Esophagus (tissue), 2 donors: ENCODE measurements around the gene HTATIP2. TPM values are rescaled to one million over a fixed set of nuclear protein-coding genes. Genes with fewer than 3 reads are reported as not detected.

Experiments used
- H3K27ac ChIP-seq, 2 donors: one replicate each; pipeline ENCODE4 v1.5.1; 2013; ENCODE audit warnings: low read depth in 2 of 2, mild to moderate bottlenecking in 2 of 2, inconsistent platforms in 1 of 2, low read length in 1 of 2, moderate library complexity in 1 of 2
- H3K27me3 ChIP-seq, 2 donors: one replicate each; pipeline ENCODE4 v1.6.1; 2013; ENCODE audit warnings: low read length in 2 of 2, control low read depth in 1 of 2, mild to moderate bottlenecking in 1 of 2; ENCODE audit not compliant: insufficient read depth in 2 of 2, control insufficient read depth in 1 of 2
- H3K36me3 ChIP-seq, 2 donors: one replicate each; pipeline ENCODE4 v1.6.1; 2013; ENCODE audit warnings: low read length in 1 of 2; ENCODE audit not compliant: control insufficient read depth in 2 of 2, insufficient read depth in 2 of 2
- H3K4me1 ChIP-seq, 2 donors: one replicate each; pipeline ENCODE4 v1.6.1; 2013; ENCODE audit warnings: low read length in 1 of 2; ENCODE audit not compliant: control insufficient read depth in 2 of 2, insufficient read depth in 2 of 2
- H3K4me3 ChIP-seq, 2 donors: one replicate each; pipeline ENCODE4 v1.5.1; 2013; ENCODE audit warnings: low read length in 2 of 2, mild to moderate bottlenecking in 2 of 2, low read depth in 1 of 2, moderate library complexity in 1 of 2
- H3K9me3 ChIP-seq, 2 donors: one replicate each; pipeline ENCODE4 v1.6.1; 2013; ENCODE audit warnings: mild to moderate bottlenecking in 2 of 2, low read depth in 1 of 2, low read length in 1 of 2, moderate library complexity in 1 of 2; ENCODE audit not compliant: control insufficient read depth in 2 of 2, insufficient read depth in 1 of 2
- WGBS, 2 donors: extraction: QIAGEN DNeasy Blood & Tissue Kit; methylation state at CpG; one replicate each; pipeline ENCODE4 v1.1.7; 2013; 5-methylcytosine and 5-hydroxymethylcytosine counted together
- polyA plus RNA-seq, 2 donors: library from polyadenylated mRNA; stranded (reverse); fragments of 200-250 nt; gene quantifications; one replicate each; pipeline ENCODE4 v1.2.3, GENCODE V29; 2013
- donor health status: healthy with polysubstance abuse.
- donor health status: Bipolar disorder and iron deficiency.

HTATIP2 gene
- polyA plus RNA-seq, 2 donors = 23.3 to 41.6 TPM

DNA sequence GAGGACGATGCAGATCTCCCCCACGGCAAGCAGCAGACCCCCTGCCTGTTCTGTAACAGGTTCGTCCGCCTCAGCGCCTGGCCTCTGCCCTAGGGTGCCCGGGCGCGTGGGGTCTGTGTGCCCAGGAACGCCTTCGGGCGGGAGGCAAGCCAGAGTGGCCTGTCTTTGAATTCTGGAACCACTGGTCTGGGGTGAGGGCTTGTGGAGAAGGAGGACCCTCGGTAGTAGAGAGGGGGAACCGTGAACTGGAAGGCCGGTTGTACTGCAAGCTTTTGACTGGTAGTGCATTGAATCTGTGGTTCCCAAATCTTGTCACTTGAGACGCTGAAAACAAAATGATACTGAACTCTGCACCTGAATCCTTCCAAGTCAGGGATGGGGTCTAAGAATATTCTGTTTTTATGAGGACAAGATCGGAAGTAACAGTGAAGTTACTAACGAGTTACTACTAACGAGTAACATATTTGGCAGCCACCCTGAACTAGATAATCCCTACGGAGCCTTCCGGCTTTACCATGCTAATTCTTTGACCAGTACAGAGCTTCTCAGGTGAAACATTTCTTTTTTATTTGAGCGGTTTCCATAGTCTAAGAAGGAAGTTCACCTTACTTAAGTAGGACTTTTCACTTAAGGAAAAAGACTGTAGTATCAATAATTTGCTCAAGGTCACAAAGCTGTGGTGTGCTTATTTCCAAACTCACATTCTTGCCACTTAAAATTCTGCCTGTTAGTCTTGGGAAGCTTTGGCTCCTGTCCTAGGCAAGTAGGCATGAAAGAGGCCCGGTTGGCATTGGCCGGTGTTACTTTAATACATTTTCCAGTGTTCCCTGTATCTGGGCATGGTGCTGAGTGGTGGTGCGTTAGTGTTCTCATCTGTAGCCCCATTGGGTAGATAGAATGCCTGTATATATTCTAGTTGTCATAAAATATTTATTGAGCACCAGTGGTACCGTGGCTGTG, 24.9 kb downstream of the HTATIP2 start:
- no peaks in the 10 kb centered on the region for H3K9me3 ChIP-seq
- peak overlapping the region; percentile 89 to 98 for H3K4me3 ChIP-seq
- 6 to 9% methylated on average over 25 of the region's 25 CpGs for WGBS, 2 donors
- no peaks in the 10 kb centered on the region for H3K36me3 ChIP-seq
- no peaks in the 10 kb centered on the region for H3K27me3 ChIP-seq
- H3K27ac ChIP-seq = peak overlapping the region; percentile 88
- H3K4me1 ChIP-seq = no peaks in the 10 kb centered on the region

DNA sequence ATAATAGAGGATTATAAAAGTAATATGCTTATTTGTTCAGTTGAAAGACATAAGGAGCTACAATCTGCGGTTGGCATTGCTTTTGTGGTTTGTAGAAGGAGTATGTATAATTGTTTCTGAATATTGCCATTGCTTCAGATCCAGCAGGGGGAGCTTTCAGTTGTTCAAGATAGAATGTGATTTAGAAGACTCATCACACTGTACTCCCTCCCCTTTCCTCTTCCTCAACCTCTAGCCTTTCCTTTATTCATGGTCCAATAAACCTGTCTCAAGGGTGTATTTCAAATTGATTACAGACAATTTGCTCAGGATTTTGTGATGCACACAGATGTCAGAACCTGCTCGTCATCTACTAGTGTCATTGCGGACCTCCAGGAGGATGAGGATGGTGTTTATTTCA, 33.8 kb downstream of the HTATIP2 start:
- Histone ChIP-seq H3K36me3 (peaks cover 0 to 3% of the 10 kb centered on the region in 2 donors), H3K27ac (no peak overlapping the region), H3K4me3 (no peak overlapping the region), H3K9me3 (no peaks in the 10 kb centered on the region), H3K4me1 (no peaks in the 10 kb centered on the region), H3K27me3 (no peaks in the 10 kb centered on the region)
- 78 to 81% methylated on average over 3 of the region's 3 CpGs for WGBS, 2 donors

DNA sequence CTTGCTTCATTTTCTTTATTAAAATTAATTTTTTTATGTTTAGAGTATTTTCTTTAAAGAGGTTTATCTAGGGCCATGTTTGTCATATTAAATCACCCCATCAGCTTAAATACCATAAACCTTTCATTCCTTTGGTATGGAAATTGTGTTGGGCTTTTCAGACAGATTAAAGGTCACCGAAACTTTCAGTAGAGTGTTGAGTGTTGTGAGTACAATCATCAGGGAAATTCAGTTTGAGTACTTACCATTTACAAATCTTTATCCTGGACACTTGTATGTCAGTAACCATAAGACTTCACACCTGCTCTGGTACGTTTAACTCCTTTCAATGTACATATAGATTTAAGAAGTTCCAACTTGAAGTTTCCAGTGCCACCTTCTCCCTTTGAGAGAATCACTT, 36.0 kb downstream of the HTATIP2 start:
- no peak overlapping the region for H3K4me3 ChIP-seq
- H3K27me3 ChIP-seq = no peaks in the 10 kb centered on the region
- no peaks in the 10 kb centered on the region for H3K9me3 ChIP-seq
- H3K4me1 ChIP-seq = no peaks in the 10 kb centered on the region
- H3K27ac ChIP-seq = no peak overlapping the region
- 82 to 83% methylated on average over 2 of the region's 2 CpGs for WGBS, 2 donors
- H3K36me3 ChIP-seq = peaks cover 0 to 3% of the 10 kb centered on the region in 2 donors

DNA sequence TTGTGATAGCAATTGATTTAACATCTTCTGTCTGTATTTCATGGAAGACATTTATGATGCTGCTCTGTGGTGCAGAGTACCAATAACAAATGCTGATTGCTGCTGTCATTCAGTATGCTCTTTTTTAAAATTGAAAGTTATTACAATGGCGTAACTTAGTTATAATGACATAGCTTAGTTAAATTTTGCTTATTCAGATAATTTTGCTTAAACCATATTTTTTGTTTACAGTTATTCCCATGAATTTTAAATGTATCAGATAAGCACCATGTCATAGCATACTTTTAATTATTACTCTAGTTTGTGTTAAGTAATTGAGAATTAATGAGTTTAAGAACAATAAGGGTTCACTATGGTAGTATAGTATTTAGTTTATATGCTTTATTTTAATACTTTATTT, 39.5 kb downstream of the HTATIP2 start:
- peaks cover 0 to 2% of the 10 kb centered on the region in 2 donors for H3K36me3 ChIP-seq
- 97 to 98% methylated on average over 1 of the region's 1 CpG for WGBS, 2 donors

DNA sequence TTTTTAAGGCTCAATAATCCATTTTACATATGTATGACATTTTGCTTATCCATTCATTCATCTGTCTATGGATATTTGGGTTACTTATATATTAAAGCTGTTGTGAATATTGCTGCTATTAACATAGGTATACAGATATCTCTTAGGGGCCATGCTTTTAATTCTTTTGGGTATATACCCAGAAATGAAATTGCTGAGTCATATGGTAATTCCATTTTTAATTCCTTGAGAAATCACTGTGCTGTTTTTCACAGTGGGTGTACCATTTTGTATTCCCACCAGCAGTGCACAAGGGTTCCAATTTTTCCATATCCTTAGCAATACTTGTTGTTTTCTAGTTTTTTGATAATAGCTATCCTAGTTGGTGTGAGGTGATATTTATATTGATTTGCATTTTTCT, 43.0 kb downstream of the HTATIP2 start:
- H3K27ac ChIP-seq = no peak overlapping the region
- no peaks in the 10 kb centered on the region for H3K4me1 ChIP-seq
- no peaks in the 10 kb centered on the region for H3K9me3 ChIP-seq
- H3K36me3 ChIP-seq = peaks cover 0 to 2% of the 10 kb centered on the region in 2 donors
- no peak overlapping the region for H3K4me3 ChIP-seq
- H3K27me3 ChIP-seq = no peaks in the 10 kb centered on the region

More for the DNA sequence above, 39.5 kb downstream of the HTATIP2 start:
- no peaks in the 10 kb centered on the region for H3K4me1 ChIP-seq
- H3K27me3 ChIP-seq = no peaks in the 10 kb centered on the region
- H3K9me3 ChIP-seq = no peaks in the 10 kb centered on the region
- H3K4me3 ChIP-seq = no peak overlapping the region
- H3K27ac ChIP-seq = no peak overlapping the region

DNA sequence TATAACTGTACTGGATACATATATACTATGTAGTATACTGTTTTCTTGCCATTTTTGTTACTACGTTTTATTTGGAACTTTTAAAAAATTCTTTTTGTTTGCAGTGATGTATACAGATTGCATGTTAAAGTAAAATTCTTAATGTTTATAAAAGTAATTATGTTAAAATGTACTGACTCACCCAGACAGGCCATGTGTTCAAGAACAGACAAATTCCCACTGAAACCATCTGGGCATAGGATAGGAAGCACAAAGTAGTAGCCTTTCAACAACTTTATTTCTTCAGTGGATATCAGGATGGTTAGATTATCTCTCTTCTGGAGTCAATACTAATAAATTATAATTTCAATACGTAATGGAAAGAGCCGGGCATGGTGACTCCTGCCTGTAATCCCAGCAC, 43.8 kb downstream of the HTATIP2 start:
- peaks cover 0 to 2% of the 10 kb centered on the region in 2 donors for H3K36me3 ChIP-seq
- H3K9me3 ChIP-seq = no peaks in the 10 kb centered on the region
- no peak overlapping the region for H3K4me3 ChIP-seq
- no peaks in the 10 kb centered on the region for H3K27me3 ChIP-seq
- no peaks in the 10 kb centered on the region for H3K4me1 ChIP-seq
- WGBS, 2 donors = 65 to 70% methylated on average over 3 of the region's 3 CpGs
- H3K27ac ChIP-seq = no peak overlapping the region

DNA sequence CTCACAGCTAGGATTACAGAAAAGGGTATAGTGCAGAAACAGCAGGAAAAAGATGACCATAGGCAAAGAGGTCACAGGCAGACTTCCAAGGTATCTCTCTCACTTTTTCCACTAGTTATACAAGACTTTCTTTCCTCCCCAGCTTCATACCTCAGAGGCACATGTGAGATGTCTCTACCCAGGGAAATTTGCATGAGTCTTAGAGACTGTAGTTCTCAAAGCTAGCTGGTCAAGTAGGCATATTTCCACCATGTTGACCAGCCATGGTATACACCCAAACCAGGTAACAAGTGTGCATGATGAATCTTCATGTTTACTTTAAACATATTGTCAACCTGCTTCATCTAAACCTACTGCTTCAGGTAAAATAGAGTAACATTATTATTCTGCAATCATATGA, 51.9 kb downstream of the HTATIP2 start:
- Histone ChIP-seq H3K36me3 (no peaks in the 10 kb centered on the region), H3K4me3 (no peak overlapping the region)

DNA sequence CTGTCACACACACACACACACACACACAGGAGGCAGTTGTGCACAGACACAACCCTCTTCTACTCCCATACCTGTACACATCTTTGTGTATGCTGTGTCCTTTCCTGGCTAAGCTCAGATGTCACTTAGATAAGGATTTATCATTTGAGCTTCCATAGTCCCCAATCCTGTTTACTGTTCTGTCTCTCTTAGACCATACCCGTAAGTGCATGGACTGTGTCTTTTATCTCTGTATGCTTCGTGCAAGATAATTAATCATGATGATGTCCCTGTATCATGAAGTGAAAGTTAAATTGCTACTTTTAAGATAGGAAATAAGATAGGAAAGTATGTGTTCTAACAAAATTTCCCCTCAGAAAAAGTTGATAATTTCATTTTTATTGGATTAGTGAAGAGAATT, 54.3 kb downstream of the HTATIP2 start:
- Histone ChIP-seq H3K27ac (no peak overlapping the region), H3K36me3 (no peaks in the 10 kb centered on the region), H3K9me3 (no peaks in the 10 kb centered on the region), H3K4me3 (no peak overlapping the region), H3K27me3 (no peaks in the 10 kb centered on the region), H3K4me1 (no peaks in the 10 kb centered on the region)
- WGBS, 2 donors = 71 to 73% methylated on average over 2 of the region's 2 CpGs

More for the DNA sequence above, 51.9 kb downstream of the HTATIP2 start:
- H3K27ac ChIP-seq = no peak overlapping the region
- H3K9me3 ChIP-seq = no peaks in the 10 kb centered on the region
- no peaks in the 10 kb centered on the region for H3K4me1 ChIP-seq
- H3K27me3 ChIP-seq = no peaks in the 10 kb centered on the region

DNA sequence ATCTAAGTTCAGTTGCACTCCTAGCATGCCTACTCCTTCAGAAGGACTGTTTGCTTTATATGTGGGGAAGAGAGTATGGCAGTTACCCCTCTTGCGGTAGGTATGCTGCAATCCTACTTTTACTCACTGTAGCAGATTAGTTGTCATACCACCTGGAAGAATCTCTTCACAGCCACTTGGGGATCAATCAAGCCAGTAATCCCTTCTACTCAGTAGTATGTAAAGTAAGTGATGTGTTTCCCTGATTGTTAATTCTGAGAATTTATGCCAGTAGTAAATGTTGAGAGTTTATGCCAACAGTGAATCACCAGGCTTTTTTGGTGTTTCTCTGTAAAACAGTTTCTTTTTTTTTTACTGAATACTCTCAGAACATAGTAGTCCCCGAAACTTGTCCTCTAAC, 58.4 kb downstream of the HTATIP2 start:
- Histone ChIP-seq H3K36me3 (no peaks in the 10 kb centered on the region), H3K27ac (no peak overlapping the region), H3K27me3 (no peaks in the 10 kb centered on the region), H3K4me1 (no peaks in the 10 kb centered on the region), H3K4me3 (no peak overlapping the region), H3K9me3 (no peaks in the 10 kb centered on the region)
- WGBS, 2 donors = 71 to 92% methylated on average over 2 of the region's 2 CpGs

DNA sequence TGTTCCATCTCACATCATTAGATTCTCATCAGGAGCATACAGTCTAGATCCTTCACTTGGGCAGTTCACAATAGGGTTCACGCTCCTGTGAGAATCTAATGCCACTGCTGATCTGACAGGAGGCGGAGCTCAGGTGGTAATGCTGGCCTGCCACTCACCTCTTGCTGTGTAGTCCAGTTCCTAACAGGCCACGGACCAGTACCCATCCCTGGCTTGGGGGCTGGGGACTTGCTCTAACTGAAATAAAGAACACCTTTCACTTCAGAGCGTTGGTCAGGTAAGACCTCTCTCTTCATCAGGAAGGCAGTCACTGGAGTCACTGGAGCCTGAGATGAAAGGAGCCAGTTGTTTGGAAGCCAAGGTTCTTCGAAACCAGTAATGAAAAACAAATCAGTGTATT, 65.7 kb downstream of the HTATIP2 start:
- no peaks in the 10 kb centered on the region for H3K27me3 ChIP-seq
- no peaks in the 10 kb centered on the region for H3K4me1 ChIP-seq
- H3K27ac ChIP-seq = no peak overlapping the region
- 92 to 96% methylated on average over 5 of the region's 5 CpGs for WGBS, 2 donors
- H3K4me3 ChIP-seq = no peak overlapping the region
- no peaks in the 10 kb centered on the region for H3K9me3 ChIP-seq
- peaks cover 0 to 2% of the 10 kb centered on the region in 2 donors for H3K36me3 ChIP-seq
